CD14-positive monocyte (primary cell): ENCODE results near the gene PDE6H. TPM values are rescaled to one million over a fixed set of nuclear protein-coding genes. Genes with fewer than 3 reads are reported as not detected.

Experiments
- DNase-seq, 3 donors: peaks; one replicate each; pipeline ENCODE4 v3.0.0-alpha.2; 2011 to 2022
- H2AFZ ChIP-seq: 2 replicates; pipeline ENCODE4 v1.6.0; 2012; ENCODE audit warnings: mild to moderate bottlenecking, low read depth, low read length, inconsistent platforms; ENCODE audit not compliant: insufficient read depth, poor library complexity, severe bottlenecking
- H3K27ac ChIP-seq, 2 donors: 1 replicate in 1 of 2; 2 replicates in 1 of 2; pipeline ENCODE4 v1.5.1; 2012 to 2013; ENCODE audit warnings: low read length in 2 of 2, control low read depth in 1 of 2, inconsistent platforms in 1 of 2, low read depth in 1 of 2, mild to moderate bottlenecking in 1 of 2
- H3K27me3 ChIP-seq, 2 donors: one replicate each; pipeline versions ENCODE4 v1.6.0 to v1.6.1; 2011 to 2013; ENCODE audit warnings: low read length in 2 of 2; ENCODE audit not compliant: control insufficient read depth in 2 of 2, insufficient read depth in 2 of 2
- H3K36me3 ChIP-seq, 2 donors: replicated peaks in 1 of 2; 1 replicate in 1 of 2; 2 replicates in 1 of 2; pipeline versions ENCODE4 v1.5.1 to v1.6.1; 2012 to 2013; ENCODE audit warnings: low read length in 2 of 2, control low read depth in 1 of 2, inconsistent platforms in 1 of 2, mild to moderate bottlenecking in 1 of 2; ENCODE audit not compliant: insufficient read depth in 2 of 2, control insufficient read depth in 1 of 2
- H3K4me1 ChIP-seq, 2 donors: 1 replicate in 1 of 2; 2 replicates in 1 of 2; pipeline versions ENCODE4 v1.5.1 to v1.6.1; 2012 to 2013; ENCODE audit warnings: low read length in 2 of 2, control low read depth in 1 of 2, inconsistent platforms in 1 of 2, mild to moderate bottlenecking in 1 of 2, moderate library complexity in 1 of 2; ENCODE audit not compliant: insufficient read depth in 2 of 2, control insufficient read depth in 1 of 2
- H3K4me2 ChIP-seq: replicated peaks from 2 replicates; pipeline ENCODE3; 2012; ENCODE audit warnings: low read length, moderate library complexity, mild to moderate bottlenecking; ENCODE audit not compliant: poor library complexity, severe bottlenecking; ENCODE audit errors: extremely low read depth
- H3K4me3 ChIP-seq, 3 experiments: fragments of 200-600 bp in 1 of 3; sonication (generic) in 1 of 3; replicated peaks in 1 of 3; 1 replicate in 2 of 3; 2 replicates in 1 of 3; pipeline ENCODE4 v1.5.1; 2011 to 2013; ENCODE audit warnings: low read length in 3 of 3, mild to moderate bottlenecking in 3 of 3, control low read depth in 2 of 3, low read depth in 2 of 3, inconsistent platforms in 1 of 3, moderate library complexity in 1 of 3
- H3K79me2 ChIP-seq: 2 replicates; pipeline ENCODE4 v1.6.0; 2012; ENCODE audit warnings: mild to moderate bottlenecking, control low read depth, inconsistent platforms, low read length, moderate library complexity; ENCODE audit not compliant: insufficient read depth
- H3K9ac ChIP-seq: 2 replicates; pipeline ENCODE4 v1.6.0; 2017; ENCODE audit warnings: low read length, mild to moderate bottlenecking; ENCODE audit not compliant: insufficient read depth, poor library complexity, severe bottlenecking
- H3K9me3 ChIP-seq, 2 donors: replicated peaks in 1 of 2; 1 replicate in 1 of 2; 2 replicates in 1 of 2; pipeline versions ENCODE4 v1.5.1 to v1.6.1; 2012 to 2013; ENCODE audit warnings: low read length in 2 of 2, control low read depth in 1 of 2; ENCODE audit not compliant: control insufficient read depth in 1 of 2, insufficient read depth in 1 of 2
- H4K20me1 ChIP-seq: 2 replicates; pipeline ENCODE4 v1.6.0; 2012; ENCODE audit warnings: mild to moderate bottlenecking, low read length, control low read depth, moderate library complexity; ENCODE audit not compliant: insufficient read depth
- H3K27ac Mint-ChIP-seq, 7 donors: one replicate each; pipeline ENCODE4 v1.8.0; 2020; ENCODE audit warnings: mild to moderate bottlenecking in 7 of 7, mixed read lengths in 7 of 7, moderate library complexity in 6 of 7, inconsistent platforms in 2 of 7
- H3K27me3 Mint-ChIP-seq, 3 donors: one replicate each; pipeline ENCODE4 v1.8.0; 2021 to 2022; ENCODE audit warnings: low read depth in 3 of 3, mild to moderate bottlenecking in 3 of 3, mixed read lengths in 3 of 3, moderate library complexity in 3 of 3, inconsistent platforms in 1 of 3
- H3K36me3 Mint-ChIP-seq, 2 donors: one replicate each; pipeline ENCODE4 v1.8.0; 2020; ENCODE audit warnings: mixed read lengths in 2 of 2, inconsistent platforms in 1 of 2, mild to moderate bottlenecking in 1 of 2
- H3K4me1 Mint-ChIP-seq: one replicate; pipeline ENCODE4 v1.8.0; 2020; ENCODE audit warnings: mild to moderate bottlenecking, mixed read lengths
- H3K4me3 Mint-ChIP-seq, 2 donors: one replicate each; pipeline ENCODE4 v1.8.0; 2020; ENCODE audit warnings: mild to moderate bottlenecking in 2 of 2, mixed read lengths in 2 of 2, moderate library complexity in 1 of 2
- H3K9me3 Mint-ChIP-seq, 7 donors: one replicate each; pipeline ENCODE4 v1.8.0; 2020 to 2022; ENCODE audit warnings: mixed read lengths in 7 of 7, mild to moderate bottlenecking in 6 of 7, moderate library complexity in 6 of 7, inconsistent platforms in 2 of 7
- CTCF ChIP-seq: fragments of 200-600 bp; IDR thresholded peaks from one replicate; pipeline ENCODE4 v1.8.0; 2022; ENCODE audit warnings: antibody characterized with exemption, mild to moderate bottlenecking
- WGBS: methylation state at CpG from one replicate; pipeline ENCODE4 v1.1.5; 2013; ENCODE audit warnings: missing lambda C conversion rate; ENCODE audit not compliant: insufficient coverage; 5-methylcytosine and 5-hydroxymethylcytosine counted together
- intact Hi-C, 2 donors: fragments of 100-400 bp; cut with micrococcal nuclease; formaldehyde crosslinking; loops; one replicate each; pipeline versions ENCODE4 v1.15.0 to v1.15.1; 2023
- polyA plus RNA-seq, 3 donors: library from polyadenylated mRNA; depleted of rRNA in 1 of 3; unstranded in 2 of 3; stranded (reverse) in 1 of 3; fragments of 300-500 nt in 2 of 3; fragments of >200 nt in 1 of 3; fragmentation: Illumina TruSeq in 2 of 3; gene quantifications; 1 replicate in 2 of 3; 2 replicates in 1 of 3; pipeline ENCODE4 v1.2.3, GENCODE V29; 2012 to 2021

Gene PDE6H
- polyA plus RNA-seq, 3 donors, result 0.33 to 0.56 TPM; not detected in 1

GRCh38 chr12:14993537-14994266, 20.9 kb downstream of the PDE6H start:
- no peaks in the 10 kb centered on the region for H3K27me3 ChIP-seq
- no peaks in the 10 kb centered on the region for H3K36me3 ChIP-seq
- H3K4me2 ChIP-seq, result no peak overlapping the region
- no peak overlapping the region for H3K4me3 ChIP-seq
- no CpG with 5 or more reads among the region's 4 CpGs for WGBS
- peaks cover 45% of the 10 kb centered on the region for H3K4me1 Mint-ChIP-seq
- H3K27ac Mint-ChIP-seq, result peak overlapping the region in 3 of 7 donors; percentile 0 to 67 (median 49)
- no peaks in the 10 kb centered on the region for H3K36me3 Mint-ChIP-seq
- no peak overlapping the region for H3K4me3 Mint-ChIP-seq
- H3K27me3 Mint-ChIP-seq, result peaks cover 0 to 4% (median 3%) of the 10 kb centered on the region in 3 donors
- H3K27ac ChIP-seq, result peak overlapping the region in 1 of 2 donors; percentile 11
- H3K9me3 Mint-ChIP-seq, result peaks cover 0 to 5% (median 0%) of the 10 kb centered on the region in 7 donors
- no peaks in the 10 kb centered on the region for H4K20me1 ChIP-seq
- peak overlapping the region; percentile 22 for H2AFZ ChIP-seq
- peaks cover 18% of the 10 kb centered on the region for H3K79me2 ChIP-seq
- no peak overlapping the region for H3K9ac ChIP-seq
- intact Hi-C loops, result loop anchor here in 1 of 2 donors (5.0 kb wide), 1 partner anchor 41 kb away; no protein-coding TSS in a partner anchor
- peak in 1 of 3 donors; percentile 53 for DNase-seq
- H3K4me1 ChIP-seq, result peaks cover 19 to 36% of the 10 kb centered on the region in 2 donors
- H3K9me3 ChIP-seq, result no peaks in the 10 kb centered on the region
- TF ChIP-seq CTCF, result no peak

- no peaks in the 10 kb centered on the region for H4K20me1 ChIP-seq
- Mint-ChIP-seq H3K4me1 (peaks cover 36% of the 10 kb centered on the region), H3K9me3 (peaks cover 0 to 5% (median 0%) of the 10 kb centered on the region in 7 donors), H3K36me3 (no peaks in the 10 kb centered on the region), H3K27ac (no peak overlapping the region), H3K27me3 (peaks cover 1 to 4% (median 3%) of the 10 kb centered on the region in 3 donors), H3K4me3 (no peak overlapping the region)
- H2AFZ ChIP-seq, result no peak overlapping the region
- no peak overlapping the region for H3K4me3 ChIP-seq
- no peak overlapping the region for H3K4me2 ChIP-seq
- no peaks in the 10 kb centered on the region for H3K9me3 ChIP-seq
- no peak for TF ChIP-seq CTCF
- no peaks in the 10 kb centered on the region for H3K27me3 ChIP-seq
- intact Hi-C loops, result loop anchor here (5.0 kb wide), 3 partner anchors 32 to 147 kb away; partner anchors contain the start of gene ARHGDIB (in 1 of the 2)
- H3K4me1 ChIP-seq, result peaks cover 10 to 27% of the 10 kb centered on the region in 2 donors
- no peaks in the 10 kb centered on the region for H3K36me3 ChIP-seq
- H3K9ac ChIP-seq, result no peak overlapping the region
- no CpG with 5 or more reads among the region's 3 CpGs for WGBS
- no peak overlapping the region for H3K27ac ChIP-seq
- no peak for DNase-seq
- peaks cover 10% of the 10 kb centered on the region for H3K79me2 ChIP-seq
Measured at GRCh38 chr12:14994610-14995009, 21.8 kb downstream of the PDE6H start.
